ENCODE results near the gene NRL. TPM values are rescaled to one million over a fixed set of nuclear protein-coding genes. Genes with fewer than 3 reads are reported as not detected.

The NRL gene
- polyA plus RNA-seq, 2 of the 4 experiments (the other 2 are of a cell fraction) = 0.93 to 0.97 TPM

- WGBS (ENCODE audit: missing lambda C conversion rate) = 90% methylated on average over 13 of the region's 13 CpGs
- no peaks in the 10 kb centered on the region for H3K9me3 ChIP-seq
- H3K4me3 ChIP-seq = no peak overlapping the region
- DNase-seq (ENCODE audit: low read depth in 1 of 2, low spot score in 1 of 2) = no peak
- H3K4me1 ChIP-seq = peaks cover under 1% of the 10 kb centered on the region; the same call in 1 of the 3 replicates
- no peak for TF ChIP-seq NR3C1 (IDR thresholded peaks at IDR 0.05)
- H3K27ac ChIP-seq = no peak overlapping the region
- no peak overlapping the region for H3K4me2 ChIP-seq
- ATAC-seq = no peak
- FAIRE-seq = no peak
- ChIA-PET POLR2A (interaction anchor here (1.8 to 5.6 kb wide), 2 partner anchors 9 to 11 kb away, joined by 7 to 26 read pairs; partner anchors contain the start of genes DCAF11, NRL and PCK2), CTCF (interaction anchor here (1.2 to 13.3 kb wide), 7 partner anchors 8 to 57 kb away, joined by 3 to 244 read pairs (median 5); partner anchors contain the start of genes DCAF11, IRF9, NRL and PCK2)
Measured at GRCh38 chr14:24103451-24103850, 11.3 kb downstream of the NRL start.

- H3K27ac ChIP-seq = no peak overlapping the region
- H3K4me1 ChIP-seq = no peaks in the 10 kb centered on the region
- ChIA-PET POLR2A (interaction anchor here (1.8 to 5.6 kb wide), 2 partner anchors 8 to 12 kb away, joined by 7 to 26 read pairs; partner anchors contain the start of genes DCAF11, NRL and PCK2), CTCF (interaction anchor here (1.2 to 13.3 kb wide), 6 partner anchors 7 to 58 kb away, joined by 3 to 244 read pairs (median 8); partner anchors contain the start of genes DCAF11, IRF9, NRL and PCK2)
- no peaks in the 10 kb centered on the region for H3K9me3 ChIP-seq
- no peak for ATAC-seq
- DNase-seq (ENCODE audit: low read depth in 1 of 2, low spot score in 1 of 2) = no peak
- no peak for FAIRE-seq
- H3K4me3 ChIP-seq = no peak overlapping the region
- TF ChIP-seq REST (IDR thresholded peaks at IDR 0.05) (no peak), CTCF (IDR thresholded peaks at IDR 0.05) (no peak), PHF8 (IDR thresholded peaks at IDR 0.05; ENCODE audit: borderline replicate concordance, low read depth) (no peak), USF2 (IDR thresholded peaks at IDR 0.05) (no peak), RARB (CRISPR knock-in tag; IDR thresholded peaks at IDR 0.05) (no peak), RCOR1 (IDR thresholded peaks at IDR 0.05; ENCODE audit: low read depth, low read length) (no peak), TP53 (CRISPR knock-in tag; IDR thresholded peaks at IDR 0.05) (no peak), POLR2AphosphoS2 (conservative IDR thresholded peaks at IDR 0.05; ENCODE audit: low read length) (no peak), NPAS2 (CRISPR knock-in tag; IDR thresholded peaks at IDR 0.05; ENCODE audit: borderline replicate concordance) (no peak), EHF (CRISPR knock-in tag; IDR thresholded peaks at IDR 0.05) (no peak), MAFK (IDR thresholded peaks at IDR 0.05; ENCODE audit: partially characterized antibody) (no peak), CHD4 (IDR thresholded peaks at IDR 0.05; ENCODE audit: borderline replicate concordance) (no peak), E2F6 (IDR thresholded peaks at IDR 0.05; ENCODE audit: borderline replicate concordance, low read depth) (no peak), SREBF2 (IDR thresholded peaks at IDR 0.05) (no peak)
- 86% methylated on average over 7 of the region's 7 CpGs for WGBS (ENCODE audit: missing lambda C conversion rate)
- no peak overlapping the region for H3K4me2 ChIP-seq
Measured at GRCh38 chr14:24102357-24103048, 12.2 kb downstream of the NRL start.
